ENCODE data around the gene OR10X1. TPM values are rescaled to one million over a fixed set of nuclear protein-coding genes. Genes with fewer than 3 reads are reported as not detected.

OR10X1 gene
- total and polyA plus RNA-seq, 2 donors = not detected

DNA sequence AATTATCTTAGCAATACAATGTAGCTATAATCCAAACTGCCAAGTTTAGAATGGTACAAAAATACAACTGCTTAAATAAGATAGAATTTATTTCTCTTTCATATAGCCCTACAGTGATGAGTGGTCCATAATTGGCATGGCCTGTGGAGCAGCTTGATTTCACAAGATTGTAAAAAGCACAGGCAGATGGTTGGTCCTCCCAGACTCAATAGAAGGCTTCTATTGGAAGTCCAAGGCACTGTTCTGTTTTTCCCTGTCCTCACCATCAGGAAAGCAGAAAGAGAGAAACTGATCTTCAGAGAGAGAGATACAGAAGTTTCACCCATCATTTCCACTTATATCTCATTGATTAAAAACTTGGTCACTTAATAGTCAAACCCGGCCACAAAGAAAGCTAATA lies 7.5 kb downstream of the OR10X1 start:
- Histone ChIP-seq H3K9me3 (ENCODE audit: control insufficient read depth in 2 of 2, insufficient read depth in 1 of 2, low read length in 1 of 2) (no peaks in the 10 kb centered on the region), H3K27ac (ENCODE audit: low read depth in 1 of 2, low read length in 1 of 2) (no peak overlapping the region), H3K27me3 (ENCODE audit: control insufficient read depth in 2 of 2, insufficient read depth in 1 of 2, low read length in 1 of 2) (no peaks in the 10 kb centered on the region), H3K36me3 (ENCODE audit: control insufficient read depth in 2 of 2, insufficient read depth in 2 of 2, low read length in 1 of 2) (no peaks in the 10 kb centered on the region), H3K4me3 (ENCODE audit: low read length in 2 of 2) (no peak overlapping the region), H3K4me1 (ENCODE audit: control insufficient read depth in 2 of 2, insufficient read depth in 2 of 2, low read length in 2 of 2) (no peaks in the 10 kb centered on the region)
- no peak for DNase-seq (ENCODE audit: low read depth in 6 of 9, low spot score in 9 of 9)
- 99% methylated on average over 1 of the region's 1 CpG for WGBS

DNA sequence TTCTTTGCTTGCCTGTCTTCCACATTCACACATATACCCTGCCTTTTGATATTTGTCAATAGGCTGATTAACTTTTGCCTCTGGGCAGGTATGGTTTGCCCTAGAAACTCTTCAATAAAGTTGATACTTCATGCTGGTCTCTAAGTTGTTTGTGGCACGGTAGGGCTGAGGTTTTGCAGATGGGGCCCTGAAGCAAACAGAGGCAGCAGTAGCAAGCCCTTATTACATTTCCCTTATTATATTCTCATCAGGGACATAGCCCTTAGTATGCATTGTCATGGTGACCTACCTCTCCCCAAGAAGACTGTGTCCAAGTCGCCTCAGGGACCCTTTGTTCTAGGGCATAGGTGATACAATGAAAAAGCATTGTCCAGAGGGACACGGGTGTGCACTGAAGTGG lies 9.2 kb downstream of the OR10X1 start, which contains the start of gene OR6P1:
TSS of gene OR6P1 (minus strand) at position 101 of the 400 bp plus-strand sequence. CDS start 6,976 bp downstream, outside the sequence.
- Histone ChIP-seq H3K27me3 (ENCODE audit: control insufficient read depth in 2 of 2, insufficient read depth in 1 of 2, low read length in 1 of 2) (no peaks in the 10 kb centered on the region), H3K4me3 (ENCODE audit: low read length in 2 of 2) (no peak within 1 kb of the TSS), H3K9me3 (ENCODE audit: control insufficient read depth in 2 of 2, insufficient read depth in 1 of 2, low read length in 1 of 2) (no peaks in the 10 kb centered on the region), H3K27ac (ENCODE audit: low read depth in 1 of 2, low read length in 1 of 2) (no peak within 1 kb of the TSS), H3K4me1 (ENCODE audit: control insufficient read depth in 2 of 2, insufficient read depth in 2 of 2, low read length in 2 of 2) (no peaks in the 10 kb centered on the region), H3K36me3 (ENCODE audit: control insufficient read depth in 2 of 2, insufficient read depth in 2 of 2, low read length in 1 of 2) (no peaks in the 10 kb centered on the region)
- 95% methylated on average over 3 of the region's 3 CpGs for WGBS
- no peak for DNase-seq (ENCODE audit: low read depth in 6 of 9, low spot score in 9 of 9)

DNA sequence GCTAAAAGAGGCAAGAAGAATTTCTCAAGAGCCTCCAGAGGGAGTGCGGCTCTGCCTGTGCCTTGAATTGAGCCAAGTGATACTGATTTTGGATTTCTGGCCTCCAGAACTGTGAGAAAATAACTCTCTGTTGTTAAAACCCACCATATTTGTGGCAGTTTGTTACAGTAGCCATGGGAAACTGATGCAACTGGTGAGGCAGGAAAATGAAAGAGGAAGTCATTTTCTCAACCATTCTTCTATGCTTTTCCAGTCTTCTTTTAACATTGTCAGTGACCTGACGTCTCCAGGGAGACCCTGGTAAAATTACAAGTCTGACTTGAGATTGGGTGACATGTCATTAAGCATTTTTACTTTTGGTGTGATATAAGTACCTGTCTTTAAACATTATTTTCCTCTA lies 15.1 kb downstream of the OR10X1 start:
- Histone ChIP-seq H3K27me3 (ENCODE audit: control insufficient read depth in 2 of 2, insufficient read depth in 1 of 2, low read length in 1 of 2) (no peaks in the 10 kb centered on the region), H3K9me3 (ENCODE audit: control insufficient read depth in 2 of 2, insufficient read depth in 1 of 2, low read length in 1 of 2) (no peaks in the 10 kb centered on the region), H3K36me3 (ENCODE audit: control insufficient read depth in 2 of 2, insufficient read depth in 2 of 2, low read length in 1 of 2) (no peaks in the 10 kb centered on the region), H3K4me3 (ENCODE audit: low read length in 2 of 2) (no peak overlapping the region), H3K27ac (ENCODE audit: low read depth in 1 of 2, low read length in 1 of 2) (no peak overlapping the region), H3K4me1 (ENCODE audit: control insufficient read depth in 2 of 2, insufficient read depth in 2 of 2, low read length in 2 of 2) (no peaks in the 10 kb centered on the region)
- no peak for DNase-seq (ENCODE audit: low read depth in 6 of 9, low spot score in 9 of 9)
- 64% methylated on average over 2 of the region's 2 CpGs for WGBS

DNA sequence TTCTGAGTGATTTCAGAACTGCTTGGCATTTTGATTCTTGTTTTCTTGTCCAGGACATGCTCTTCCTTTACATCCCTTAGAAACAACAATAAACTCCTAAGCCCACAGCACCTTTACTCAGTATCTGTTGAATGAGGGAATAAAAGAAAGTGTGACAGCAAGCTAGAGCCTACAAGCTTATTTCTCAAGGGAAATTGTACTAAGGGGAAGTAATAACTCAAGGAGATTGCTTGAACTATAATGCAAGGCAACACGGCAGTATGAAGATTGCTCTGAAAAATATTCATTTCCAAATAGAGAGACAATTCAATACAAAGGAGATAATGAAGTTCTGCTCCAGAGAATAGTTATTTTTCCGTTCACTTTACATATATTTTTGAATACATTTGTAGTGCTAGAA lies 15.8 kb downstream of the OR10X1 start:
- H3K36me3 ChIP-seq (ENCODE audit: control insufficient read depth in 2 of 2, insufficient read depth in 2 of 2, low read length in 1 of 2) = no peaks in the 10 kb centered on the region
- WGBS = 94% methylated on average over 2 of the region's 2 CpGs
- no peak for DNase-seq (ENCODE audit: low read depth in 6 of 9, low spot score in 9 of 9)
- no peaks in the 10 kb centered on the region for H3K9me3 ChIP-seq (ENCODE audit: control insufficient read depth in 2 of 2, insufficient read depth in 1 of 2, low read length in 1 of 2)
- H3K4me3 ChIP-seq (ENCODE audit: low read length in 2 of 2) = no peak overlapping the region
- H3K27me3 ChIP-seq (ENCODE audit: control insufficient read depth in 2 of 2, insufficient read depth in 1 of 2, low read length in 1 of 2) = no peaks in the 10 kb centered on the region
- H3K27ac ChIP-seq (ENCODE audit: low read depth in 1 of 2, low read length in 1 of 2) = no peak overlapping the region
- H3K4me1 ChIP-seq (ENCODE audit: control insufficient read depth in 2 of 2, insufficient read depth in 2 of 2, low read length in 2 of 2) = no peaks in the 10 kb centered on the region

DNA sequence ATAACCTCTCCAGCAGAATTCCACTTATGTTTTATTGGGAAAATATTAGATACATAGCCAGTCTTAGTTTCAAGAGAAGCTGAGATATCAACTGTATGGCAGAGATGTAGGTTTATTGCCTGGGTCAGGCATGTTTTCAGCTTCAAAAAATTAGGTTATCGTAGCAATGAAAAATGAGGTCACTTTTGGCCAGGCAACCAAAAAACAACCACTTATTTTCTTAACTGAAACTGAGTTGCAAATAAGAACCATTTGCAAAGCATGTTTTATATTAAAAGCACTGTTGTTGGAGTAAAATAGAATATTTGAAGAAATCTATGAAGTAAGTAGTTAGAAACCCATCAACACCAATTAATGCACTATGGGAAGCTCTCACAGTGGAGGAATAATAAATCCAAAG lies 20.0 kb downstream of the OR10X1 start:
- H3K9me3 ChIP-seq (ENCODE audit: control insufficient read depth in 2 of 2, insufficient read depth in 1 of 2, low read length in 1 of 2) = no peaks in the 10 kb centered on the region
- H3K27me3 ChIP-seq (ENCODE audit: control insufficient read depth in 2 of 2, insufficient read depth in 1 of 2, low read length in 1 of 2) = no peaks in the 10 kb centered on the region
- no peaks in the 10 kb centered on the region for H3K36me3 ChIP-seq (ENCODE audit: control insufficient read depth in 2 of 2, insufficient read depth in 2 of 2, low read length in 1 of 2)
- DNase-seq (ENCODE audit: low read depth in 6 of 9, low spot score in 9 of 9) = no peak
- H3K27ac ChIP-seq (ENCODE audit: low read depth in 1 of 2, low read length in 1 of 2) = no peak overlapping the region
- no peaks in the 10 kb centered on the region for H3K4me1 ChIP-seq (ENCODE audit: control insufficient read depth in 2 of 2, insufficient read depth in 2 of 2, low read length in 2 of 2)
- no peak overlapping the region for H3K4me3 ChIP-seq (ENCODE audit: low read length in 2 of 2)
- 95% methylated on average over 1 of the region's 1 CpG for WGBS

DNA sequence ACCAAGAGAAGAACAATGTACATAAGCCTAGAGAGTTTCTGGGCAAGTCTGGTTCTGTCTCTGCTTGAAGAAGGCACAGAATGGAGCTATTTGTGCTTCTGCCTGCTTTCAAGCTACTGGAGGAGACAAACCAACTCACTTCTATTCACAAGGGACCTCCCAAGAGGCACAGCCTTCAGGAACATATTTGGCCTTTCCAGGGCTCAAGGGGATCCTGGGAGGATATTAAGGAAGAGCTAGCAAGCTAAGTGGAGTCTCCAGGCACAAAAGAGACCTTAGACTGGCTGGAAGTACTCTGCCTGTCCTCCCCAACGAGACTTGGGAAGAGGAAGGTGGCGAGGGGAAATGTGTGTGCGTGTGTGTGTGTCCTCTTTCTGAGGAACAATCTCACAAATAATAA lies 25.3 kb downstream of the OR10X1 start, which contains the start of gene OR6Y1:
TSS of gene OR6Y1 (minus strand) at position 54 of the 400 bp plus-strand sequence. CDS start 6,300 bp downstream, outside the sequence.
- H3K9me3 ChIP-seq (ENCODE audit: control insufficient read depth in 2 of 2, insufficient read depth in 1 of 2, low read length in 1 of 2) = no peaks in the 10 kb centered on the region
- no peak for DNase-seq (ENCODE audit: low read depth in 6 of 9, low spot score in 9 of 9)
- no peak within 1 kb of the TSS for H3K27ac ChIP-seq (ENCODE audit: low read depth in 1 of 2, low read length in 1 of 2)
- no peaks in the 10 kb centered on the region for H3K4me1 ChIP-seq (ENCODE audit: control insufficient read depth in 2 of 2, insufficient read depth in 2 of 2, low read length in 2 of 2)
- H3K36me3 ChIP-seq (ENCODE audit: control insufficient read depth in 2 of 2, insufficient read depth in 2 of 2, low read length in 1 of 2) = no peaks in the 10 kb centered on the region
- 85% methylated on average over 3 of the region's 3 CpGs for WGBS
- H3K27me3 ChIP-seq (ENCODE audit: control insufficient read depth in 2 of 2, insufficient read depth in 1 of 2, low read length in 1 of 2) = no peaks in the 10 kb centered on the region
- no peak within 1 kb of the TSS for H3K4me3 ChIP-seq (ENCODE audit: low read length in 2 of 2)

DNA sequence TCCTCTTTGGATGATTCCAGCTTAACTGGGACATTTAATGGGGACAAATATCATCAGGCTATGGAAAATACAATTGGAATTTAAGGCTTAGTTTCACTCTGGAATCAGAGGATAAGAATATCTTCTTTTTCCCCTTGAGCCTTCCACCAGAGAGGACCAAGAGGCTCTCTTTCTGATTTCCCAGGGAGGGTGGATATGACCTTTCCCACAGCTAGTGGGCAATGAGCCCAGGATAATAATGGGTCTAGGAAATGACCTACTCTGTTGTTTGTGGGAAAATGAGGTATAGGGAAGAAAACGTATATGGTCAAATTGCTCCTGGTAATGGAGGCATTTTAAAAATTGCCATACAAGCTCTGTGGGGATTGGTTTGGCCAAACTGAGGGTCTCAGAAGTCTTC lies 27.4 kb downstream of the OR10X1 start:
- H3K36me3 ChIP-seq (ENCODE audit: control insufficient read depth in 2 of 2, insufficient read depth in 2 of 2, low read length in 1 of 2) = no peaks in the 10 kb centered on the region
- H3K9me3 ChIP-seq (ENCODE audit: control insufficient read depth in 2 of 2, insufficient read depth in 1 of 2, low read length in 1 of 2) = no peaks in the 10 kb centered on the region
- WGBS = 97% methylated on average over 1 of the region's 1 CpG
- DNase-seq (ENCODE audit: low read depth in 6 of 9, low spot score in 9 of 9) = no peak
- no peaks in the 10 kb centered on the region for H3K27me3 ChIP-seq (ENCODE audit: control insufficient read depth in 2 of 2, insufficient read depth in 1 of 2, low read length in 1 of 2)
- no peak overlapping the region for H3K4me3 ChIP-seq (ENCODE audit: low read length in 2 of 2)
- H3K27ac ChIP-seq (ENCODE audit: low read depth in 1 of 2, low read length in 1 of 2) = no peak overlapping the region
- no peaks in the 10 kb centered on the region for H3K4me1 ChIP-seq (ENCODE audit: control insufficient read depth in 2 of 2, insufficient read depth in 2 of 2, low read length in 2 of 2)

DNA sequence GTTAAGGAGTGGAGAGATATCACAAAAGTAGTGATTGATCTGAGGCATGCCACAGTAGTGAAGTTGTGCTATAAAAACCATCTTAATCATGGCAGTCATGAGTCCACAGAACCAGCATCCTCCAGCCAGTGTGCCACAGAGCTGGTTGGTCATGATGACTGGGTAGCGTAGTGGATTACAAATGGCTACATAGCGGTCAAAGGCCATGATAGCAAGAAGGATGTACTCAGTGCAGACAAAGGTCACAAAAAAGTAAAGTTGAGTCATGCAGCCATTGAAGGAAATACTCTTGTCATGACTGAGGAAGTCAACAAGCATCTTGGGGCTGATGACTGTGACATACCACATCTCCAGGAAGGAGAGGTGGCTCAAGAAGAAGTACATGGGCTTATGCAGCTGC lies 32.2 kb downstream of the OR10X1 start:
- Histone ChIP-seq H3K9me3 (ENCODE audit: control insufficient read depth in 2 of 2, insufficient read depth in 1 of 2, low read length in 1 of 2) (no peaks in the 10 kb centered on the region), H3K27ac (ENCODE audit: low read depth in 1 of 2, low read length in 1 of 2) (no peak overlapping the region), H3K36me3 (ENCODE audit: control insufficient read depth in 2 of 2, insufficient read depth in 2 of 2, low read length in 1 of 2) (no peaks in the 10 kb centered on the region), H3K27me3 (ENCODE audit: control insufficient read depth in 2 of 2, insufficient read depth in 1 of 2, low read length in 1 of 2) (no peaks in the 10 kb centered on the region), H3K4me1 (ENCODE audit: control insufficient read depth in 2 of 2, insufficient read depth in 2 of 2, low read length in 2 of 2) (no peaks in the 10 kb centered on the region), H3K4me3 (ENCODE audit: low read length in 2 of 2) (no peak overlapping the region)
- DNase-seq (ENCODE audit: low read depth in 6 of 9, low spot score in 9 of 9) = no peak
- 97% methylated on average over 2 of the region's 2 CpGs for WGBS

DNA sequence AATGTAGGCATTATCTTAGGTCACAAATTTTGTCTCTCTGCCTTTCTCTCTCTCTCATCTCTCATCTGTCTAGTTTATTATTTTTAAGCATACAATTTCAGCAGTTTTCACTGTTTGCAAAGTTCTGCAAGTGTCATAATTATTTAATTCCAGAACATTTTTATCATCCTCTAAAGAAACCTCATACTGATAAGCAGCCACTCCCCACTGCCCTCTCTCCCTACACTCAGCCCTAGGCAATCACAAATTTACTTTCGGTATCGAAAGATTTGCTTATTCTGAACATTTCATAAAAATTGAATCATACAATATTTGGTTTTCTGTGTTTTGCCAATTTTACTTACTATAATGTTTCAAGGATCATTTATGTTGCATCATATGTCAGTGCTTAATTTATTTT lies 42.1 kb downstream of the OR10X1 start:
- Histone ChIP-seq H3K4me3 (ENCODE audit: low read length in 2 of 2) (no peak overlapping the region), H3K27ac (ENCODE audit: low read depth in 1 of 2, low read length in 1 of 2) (no peak overlapping the region), H3K4me1 (ENCODE audit: control insufficient read depth in 2 of 2, insufficient read depth in 2 of 2, low read length in 2 of 2) (no peaks in the 10 kb centered on the region), H3K27me3 (ENCODE audit: control insufficient read depth in 2 of 2, insufficient read depth in 1 of 2, low read length in 1 of 2) (no peaks in the 10 kb centered on the region), H3K9me3 (ENCODE audit: control insufficient read depth in 2 of 2, insufficient read depth in 1 of 2, low read length in 1 of 2) (no peaks in the 10 kb centered on the region), H3K36me3 (ENCODE audit: control insufficient read depth in 2 of 2, insufficient read depth in 2 of 2, low read length in 1 of 2) (no peaks in the 10 kb centered on the region)
- DNase-seq (ENCODE audit: low read depth in 6 of 9, low spot score in 9 of 9) = no peak
- WGBS = 98% methylated on average over 2 of the region's 2 CpGs

DNA sequence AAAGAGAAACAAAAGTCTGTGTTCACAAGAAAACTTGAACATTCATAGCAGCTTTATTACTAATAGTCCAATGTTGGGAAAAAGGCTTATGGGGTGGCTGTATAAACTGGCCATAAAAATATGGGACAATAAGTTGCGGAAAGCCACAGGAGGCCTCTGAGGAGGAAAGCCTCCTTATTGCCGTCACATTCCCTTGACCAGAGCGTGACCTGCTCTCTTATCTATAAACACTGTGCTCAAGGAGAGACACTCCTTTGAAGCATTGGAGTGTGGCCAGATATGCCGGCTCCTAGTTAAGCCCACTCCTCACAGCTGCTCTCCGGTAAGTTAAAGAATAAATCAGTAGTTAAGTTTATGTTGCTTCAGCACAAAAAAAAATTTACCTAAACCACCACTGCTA lies 45.2 kb downstream of the OR10X1 start:
- Histone ChIP-seq H3K9me3 (ENCODE audit: control insufficient read depth in 2 of 2, insufficient read depth in 1 of 2, low read length in 1 of 2) (no peaks in the 10 kb centered on the region), H3K27me3 (ENCODE audit: control insufficient read depth in 2 of 2, insufficient read depth in 1 of 2, low read length in 1 of 2) (no peaks in the 10 kb centered on the region), H3K36me3 (ENCODE audit: control insufficient read depth in 2 of 2, insufficient read depth in 2 of 2, low read length in 1 of 2) (no peaks in the 10 kb centered on the region), H3K27ac (ENCODE audit: low read depth in 1 of 2, low read length in 1 of 2) (no peak overlapping the region), H3K4me3 (ENCODE audit: low read length in 2 of 2) (no peak overlapping the region), H3K4me1 (ENCODE audit: control insufficient read depth in 2 of 2, insufficient read depth in 2 of 2, low read length in 2 of 2) (no peaks in the 10 kb centered on the region)
- no peak for DNase-seq (ENCODE audit: low read depth in 6 of 9, low spot score in 9 of 9)
- 90% methylated on average over 5 of the region's 5 CpGs for WGBS
